Activated T-helper 2 cell treated with anti-CD3 and anti-CD28 coated beads, Interferon-gamma antibody, Interleukin-2, Interleukin-4, amounts not matched to agents 10 μg/mL and 5 μg/mL and 100 μg/mL, durations not matched to agents 14 hours and 24 hours and 36 hours (primary cell): ENCODE data around the gene TREM1. TPM values are rescaled to one million over a fixed set of nuclear protein-coding genes. Genes with fewer than 3 reads are reported as not detected.
"Not testable (repeated sequence)": the region's sequence is repeated elsewhere in the genome, so short reads cannot be mapped to it uniquely, and the experiment has no call there.

Experiments used
- DNase-seq: peaks from one replicate; pipeline ENCODE4 v3.0.0; 2021; ENCODE audit warnings: low spot score
- H3K27ac Mint-ChIP-seq: one replicate; pipeline ENCODE4 v1.8.0; 2021; ENCODE audit warnings: mixed read lengths
- H3K27me3 Mint-ChIP-seq: one replicate; pipeline ENCODE4 v1.8.0; 2021; ENCODE audit warnings: low read depth, mixed read lengths
- H3K36me3 Mint-ChIP-seq: one replicate; pipeline ENCODE4 v1.8.0; 2021; ENCODE audit warnings: low read depth, mixed read lengths
- H3K4me1 Mint-ChIP-seq: one replicate; pipeline ENCODE4 v1.8.0; 2021; ENCODE audit warnings: low read depth, mixed read lengths
- H3K4me3 Mint-ChIP-seq: one replicate; pipeline ENCODE4 v1.8.0; 2021; ENCODE audit warnings: low read depth, mild to moderate bottlenecking, moderate library complexity, mixed read lengths
- H3K9me3 Mint-ChIP-seq: one replicate; pipeline ENCODE4 v1.8.0; 2021; ENCODE audit warnings: mixed read lengths
- intact Hi-C: fragments of 100-400 bp; cut with micrococcal nuclease; formaldehyde crosslinking; loops from one replicate; pipeline ENCODE4 v1.15.1; 2023
- total RNA-seq: library from RNA; stranded (reverse); gene quantifications from 2 replicates; pipeline ENCODE4 v1.2.3, GENCODE V29; 2022

Gene TREM1
- total RNA-seq, 1 donor from 2014 or later = not detected

DNA sequence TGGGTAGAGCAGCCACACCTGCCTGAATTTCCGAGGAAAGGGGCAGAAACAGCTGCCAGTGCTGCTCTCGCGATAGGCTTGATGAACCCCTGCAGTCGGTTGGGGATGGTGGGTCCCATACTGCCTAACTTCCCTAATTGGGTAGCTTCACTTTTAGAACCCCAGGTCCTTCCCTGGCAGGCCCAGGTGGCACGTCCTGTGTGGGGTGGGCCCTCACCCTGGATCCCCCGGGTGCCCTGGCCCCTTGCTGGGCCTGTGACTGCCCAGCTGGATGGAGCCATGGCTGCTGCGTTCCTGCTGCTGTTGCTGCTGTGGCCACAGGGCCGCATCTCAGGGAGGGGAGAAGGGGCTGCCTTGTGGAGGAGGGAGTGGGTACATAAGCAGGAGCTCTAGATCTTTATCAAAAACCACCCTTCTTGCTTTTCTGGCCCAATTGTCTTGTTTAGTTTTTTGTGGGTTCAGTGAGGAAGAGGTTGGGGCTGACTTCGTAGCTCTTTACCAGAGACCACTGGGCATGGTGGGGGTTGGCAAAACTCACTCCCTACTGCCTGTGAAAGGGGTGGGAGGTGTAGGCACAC is 39.1 kb downstream of the TREM1 start:
- no peak overlapping the region for H3K4me3 Mint-ChIP-seq

DNA sequence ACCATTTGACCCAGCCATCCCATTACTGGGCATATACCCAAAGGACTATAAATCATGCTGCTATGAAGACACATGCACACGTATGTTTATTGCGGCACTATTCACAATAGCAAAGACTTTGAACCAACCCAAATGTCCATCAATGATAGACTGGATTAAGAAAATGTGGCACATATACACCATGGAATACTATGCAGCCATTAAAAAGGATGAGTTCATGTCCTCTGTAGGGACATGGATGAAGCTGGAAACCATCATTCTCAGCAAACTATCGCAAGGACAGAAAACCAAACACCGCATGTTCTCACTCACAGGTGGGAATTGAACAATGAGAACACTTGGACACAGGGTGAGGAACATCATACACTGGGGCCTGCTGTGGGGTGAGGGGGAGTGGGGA is 40.0 kb downstream of the TREM1 start:
- H3K4me3 Mint-ChIP-seq, H3K36me3 Mint-ChIP-seq, H3K9me3 Mint-ChIP-seq, H3K4me1 Mint-ChIP-seq, DNase-seq, intact Hi-C loops, H3K27ac Mint-ChIP-seq: not testable (repeated sequence)
- peaks cover 24% of the 10 kb centered on the region for H3K27me3 Mint-ChIP-seq

More for the DNA sequence above, 39.1 kb downstream of the TREM1 start:
- H3K27ac Mint-ChIP-seq = no peak overlapping the region
- peaks cover 8% of the 10 kb centered on the region for H3K4me1 Mint-ChIP-seq
- intact Hi-C loops = no loop called here
- no peaks in the 10 kb centered on the region for H3K36me3 Mint-ChIP-seq
- no peak for DNase-seq
- H3K9me3 Mint-ChIP-seq = no peaks in the 10 kb centered on the region
- H3K27me3 Mint-ChIP-seq = peaks cover 21% of the 10 kb centered on the region

DNA sequence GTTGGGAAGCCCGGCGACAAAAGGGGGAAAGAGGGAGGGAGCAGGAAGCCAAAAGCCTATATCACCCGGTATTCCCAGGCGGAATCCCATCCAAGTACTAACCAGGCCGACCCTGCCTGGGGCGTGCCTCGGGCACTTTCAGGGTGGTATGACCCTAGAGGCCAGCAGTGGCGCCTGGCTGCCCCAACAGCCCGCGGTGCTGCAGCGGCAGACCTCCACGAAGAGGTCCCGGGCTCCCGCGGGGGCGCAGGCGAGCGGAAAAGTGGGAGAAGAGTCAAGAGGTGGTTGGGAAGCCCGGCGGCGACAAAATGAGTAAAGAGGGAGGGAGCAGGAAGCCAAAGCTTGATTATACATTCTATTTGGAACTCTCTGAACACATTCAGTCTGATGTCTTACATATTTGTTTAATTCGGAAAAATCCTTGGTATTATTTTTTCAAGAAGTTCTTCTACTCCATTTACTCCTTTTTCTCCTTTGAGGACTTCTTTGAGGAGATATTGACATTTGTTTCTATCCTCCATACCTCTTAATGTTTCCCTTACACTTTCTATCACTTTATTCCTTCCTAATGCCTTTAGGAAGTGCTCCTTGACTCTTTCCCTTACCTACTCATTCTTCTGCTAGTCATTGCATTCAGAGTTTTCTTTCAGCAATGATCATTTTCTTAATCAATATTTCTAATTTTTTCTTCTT is 46.9 kb downstream of the TREM1 start:
- Mint-ChIP-seq H3K27me3 (peaks cover 52% of the 10 kb centered on the region), H3K36me3 (no peaks in the 10 kb centered on the region), H3K27ac (no peak overlapping the region), H3K4me1 (no peaks in the 10 kb centered on the region), H3K4me3 (no peak overlapping the region), H3K9me3 (no peaks in the 10 kb centered on the region)
- no peak for DNase-seq
- intact Hi-C loops = no loop called here

DNA sequence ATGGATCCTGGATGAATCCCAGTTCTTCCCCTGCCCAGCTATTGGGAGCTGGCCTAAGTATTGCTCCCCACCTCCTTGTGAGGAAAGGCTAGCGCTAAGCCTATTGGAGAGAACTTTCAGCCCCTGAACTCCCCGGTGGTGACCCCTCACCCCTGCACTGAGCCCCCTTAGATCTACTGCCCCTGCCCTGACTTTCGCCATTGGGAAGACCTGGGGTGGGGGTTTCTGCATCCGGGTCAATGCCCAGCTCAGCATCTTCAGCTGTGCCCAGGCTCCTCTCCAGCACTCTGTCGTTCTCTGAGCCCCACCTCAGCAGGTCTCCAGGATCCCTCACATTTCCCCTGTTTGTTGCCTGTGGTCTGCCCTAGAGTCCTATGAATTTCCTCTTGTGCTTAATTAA is 49.4 kb downstream of the TREM1 start:
- intact Hi-C loops = no loop called here
- no peaks in the 10 kb centered on the region for H3K36me3 Mint-ChIP-seq
- no peaks in the 10 kb centered on the region for H3K4me1 Mint-ChIP-seq
- H3K27me3 Mint-ChIP-seq = peaks cover 44% of the 10 kb centered on the region
- H3K4me3 Mint-ChIP-seq = no peak overlapping the region
- DNase-seq = no peak
- H3K9me3 Mint-ChIP-seq = no peaks in the 10 kb centered on the region
- no peak overlapping the region for H3K27ac Mint-ChIP-seq

DNA sequence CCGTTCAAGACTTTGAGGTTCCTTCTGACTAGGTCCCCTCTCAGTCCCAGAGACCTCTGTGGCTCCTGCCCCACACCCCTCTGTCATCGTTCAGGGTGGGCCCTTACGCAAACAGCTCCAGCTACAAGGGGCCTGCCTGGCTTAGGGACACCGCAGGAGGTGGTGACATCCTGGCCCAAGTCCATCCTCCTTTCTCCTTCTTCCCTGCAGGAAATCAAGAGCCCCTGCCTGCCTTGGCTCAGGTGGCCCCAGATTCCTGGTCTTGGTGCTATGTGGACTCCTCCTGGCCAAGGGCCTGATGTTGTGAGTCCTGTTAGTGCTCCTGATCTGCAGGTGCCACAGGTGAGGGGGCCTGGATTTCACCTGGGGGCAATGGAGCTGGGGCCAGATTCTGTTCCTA is 50.2 kb downstream of the TREM1 start:
- DNase-seq = no peak
- Mint-ChIP-seq H3K9me3 (no peaks in the 10 kb centered on the region), H3K27ac (no peak overlapping the region), H3K4me3 (no peak overlapping the region), H3K27me3 (peaks cover 46% of the 10 kb centered on the region), H3K4me1 (no peaks in the 10 kb centered on the region), H3K36me3 (no peaks in the 10 kb centered on the region)
- intact Hi-C loops = no loop called here

DNA sequence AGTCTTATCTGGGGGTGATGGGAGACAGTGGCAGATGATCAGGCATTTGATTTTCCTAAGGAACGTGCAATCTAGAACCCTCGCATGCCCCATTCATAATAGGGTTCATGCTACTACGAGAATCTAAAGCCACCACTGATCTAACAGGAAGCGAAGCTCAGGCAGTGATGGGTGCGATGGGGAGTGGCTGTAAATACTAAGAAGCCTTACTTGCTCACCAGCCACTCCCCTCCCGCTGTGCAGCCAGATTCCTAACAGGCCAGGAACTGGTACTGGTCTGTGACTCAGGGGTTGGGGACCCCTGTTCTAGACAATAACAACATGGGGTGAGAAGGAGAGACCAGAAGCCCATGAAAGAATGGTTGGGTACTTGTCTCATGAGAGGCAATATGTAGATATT is 53.8 kb downstream of the TREM1 start:
- Mint-ChIP-seq H3K27me3 (peaks cover 29% of the 10 kb centered on the region), H3K9me3 (no peaks in the 10 kb centered on the region), H3K4me1 (no peaks in the 10 kb centered on the region), H3K4me3 (no peak overlapping the region), H3K27ac (no peak overlapping the region), H3K36me3 (no peaks in the 10 kb centered on the region)
- intact Hi-C loops = no loop called here
- no peak for DNase-seq

DNA sequence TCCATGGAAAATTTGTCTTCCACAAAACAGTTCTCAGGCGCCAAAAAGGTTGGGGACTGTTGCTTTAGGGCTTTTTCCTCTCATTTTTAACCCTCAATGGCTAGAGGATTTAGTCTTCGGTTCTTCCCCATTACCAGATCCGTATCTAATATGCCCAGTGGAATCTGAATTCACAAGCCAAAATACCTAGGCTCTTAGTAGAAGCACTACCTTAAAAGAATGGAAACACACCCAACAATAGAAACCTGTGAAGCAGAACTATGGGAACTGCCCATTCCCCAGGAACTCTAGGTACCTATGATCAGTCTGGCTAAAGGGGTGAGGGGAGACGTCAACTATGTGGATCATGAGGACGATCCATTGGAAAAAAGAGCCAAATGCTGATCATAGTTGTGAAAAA is 55.2 kb downstream of the TREM1 start:
- Mint-ChIP-seq H3K4me3 (no peak overlapping the region), H3K27me3 (peaks cover 29% of the 10 kb centered on the region), H3K27ac (no peak overlapping the region), H3K36me3 (no peaks in the 10 kb centered on the region), H3K4me1 (no peaks in the 10 kb centered on the region), H3K9me3 (no peaks in the 10 kb centered on the region)
- intact Hi-C loops = no loop called here
- DNase-seq = no peak

DNA sequence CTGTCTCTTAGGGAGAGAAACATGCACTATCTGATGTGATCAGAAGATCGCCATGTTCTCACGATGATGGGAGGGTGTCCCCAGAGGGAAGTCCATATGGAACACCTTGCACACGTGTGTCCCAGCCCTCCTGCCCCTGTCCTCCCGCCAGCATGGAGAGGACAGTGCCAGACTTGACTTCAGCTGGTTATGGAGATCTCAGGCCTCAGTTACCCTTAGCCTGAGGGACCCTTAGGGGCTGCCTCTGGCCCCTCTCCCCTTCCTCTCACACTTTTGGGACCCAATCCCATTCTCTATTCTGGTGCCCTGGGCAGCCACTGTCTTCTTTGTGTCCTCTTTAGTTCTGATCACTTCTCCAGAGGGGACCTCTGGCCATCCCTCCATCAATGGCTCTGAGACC is 56.8 kb downstream of the TREM1 start:
- no peaks in the 10 kb centered on the region for H3K9me3 Mint-ChIP-seq
- no peak overlapping the region for H3K27ac Mint-ChIP-seq

DNA sequence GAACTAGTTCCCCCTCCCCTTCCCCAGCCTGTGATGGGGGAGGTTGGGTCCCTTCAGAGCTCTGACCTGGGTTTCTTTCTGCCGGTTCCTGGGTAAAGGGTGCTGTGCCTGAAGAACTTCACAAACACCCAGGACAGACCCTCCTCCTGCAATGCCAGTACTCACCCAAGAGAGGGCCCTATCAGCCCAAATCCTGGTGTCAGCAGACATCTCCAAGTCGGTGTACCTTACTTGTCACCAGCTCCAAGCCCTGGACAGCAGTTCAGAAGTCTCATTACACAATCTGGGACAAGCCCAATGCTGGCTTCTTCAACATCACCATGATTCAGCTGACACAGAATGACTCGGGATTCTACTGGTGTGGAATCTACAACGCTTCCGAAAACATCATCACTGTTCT is 57.9 kb downstream of the TREM1 start:
- Mint-ChIP-seq H3K4me3 (no peak overlapping the region), H3K9me3 (no peaks in the 10 kb centered on the region), H3K36me3 (no peaks in the 10 kb centered on the region), H3K4me1 (no peaks in the 10 kb centered on the region), H3K27me3 (peaks cover 36% of the 10 kb centered on the region), H3K27ac (no peak overlapping the region)
- no peak for DNase-seq
- intact Hi-C loops = no loop called here

More for the DNA sequence above, 56.8 kb downstream of the TREM1 start:
- no peak for DNase-seq
- H3K27me3 Mint-ChIP-seq = peaks cover 31% of the 10 kb centered on the region
- no peak overlapping the region for H3K4me3 Mint-ChIP-seq
- no peaks in the 10 kb centered on the region for H3K36me3 Mint-ChIP-seq
- no peaks in the 10 kb centered on the region for H3K4me1 Mint-ChIP-seq
- intact Hi-C loops = no loop called here

DNA sequence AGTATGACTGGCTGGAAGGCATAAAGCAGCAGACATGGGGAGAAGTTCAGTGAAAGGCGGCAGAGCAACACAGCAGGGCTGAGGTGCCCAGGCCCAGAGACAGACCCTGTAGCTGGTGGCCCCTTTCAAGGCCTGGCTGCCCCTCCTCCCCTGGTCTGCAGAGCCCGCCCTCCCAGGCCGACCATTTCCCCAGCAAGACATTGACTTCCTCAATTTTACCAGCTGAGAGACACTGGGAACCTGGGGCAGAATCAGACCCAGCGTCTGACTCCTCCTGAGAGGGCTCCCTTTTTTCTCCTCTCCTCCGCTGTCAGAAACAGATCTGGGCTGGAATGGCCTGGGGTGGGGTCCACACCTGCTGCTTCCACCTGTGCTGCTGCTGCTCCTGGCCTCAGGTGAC is 58.4 kb downstream of the TREM1 start, which contains the start of gene TREML4:
Gene TREML4, plus strand, starts transcription at position 254 of the 400 bp plus-strand sequence. Its CDS starts 79 bp downstream, at position 333.
- DNase-seq = no peak
- H3K4me3 Mint-ChIP-seq = no peak within 1 kb of the TSS
- H3K36me3 Mint-ChIP-seq = no peaks in the 10 kb centered on the region
- no peak within 1 kb of the TSS for H3K27ac Mint-ChIP-seq
- H3K4me1 Mint-ChIP-seq = no peaks in the 10 kb centered on the region
- H3K9me3 Mint-ChIP-seq = no peaks in the 10 kb centered on the region
- peaks cover 36% of the 10 kb centered on the region for H3K27me3 Mint-ChIP-seq
- intact Hi-C loops = no loop called here

DNA sequence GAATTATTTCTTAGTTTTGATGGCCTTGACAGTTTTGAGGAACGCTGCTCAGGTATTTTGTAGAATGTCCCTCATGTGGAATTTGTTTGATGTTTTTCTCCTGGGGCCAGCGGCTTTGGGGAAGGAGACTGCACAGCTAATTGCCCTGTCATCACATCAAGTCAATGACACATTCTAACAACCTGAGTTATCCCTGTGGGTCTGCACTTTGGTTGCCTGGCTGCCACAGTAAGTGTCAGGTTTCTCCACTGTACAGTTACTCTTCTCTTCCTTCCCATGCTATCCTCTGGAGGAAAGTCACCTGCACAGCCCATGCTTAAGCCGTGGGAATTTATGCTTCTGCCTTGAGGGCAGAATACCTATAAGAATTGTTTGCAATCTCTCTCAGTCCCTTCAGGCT is 59.7 kb downstream of the TREM1 start:
- intact Hi-C loops = no loop called here
- H3K4me1 Mint-ChIP-seq = no peaks in the 10 kb centered on the region
- no peak overlapping the region for H3K27ac Mint-ChIP-seq
- no peak for DNase-seq
- H3K9me3 Mint-ChIP-seq = no peaks in the 10 kb centered on the region
- peaks cover 27% of the 10 kb centered on the region for H3K27me3 Mint-ChIP-seq
- no peak overlapping the region for H3K4me3 Mint-ChIP-seq
- no peaks in the 10 kb centered on the region for H3K36me3 Mint-ChIP-seq

DNA sequence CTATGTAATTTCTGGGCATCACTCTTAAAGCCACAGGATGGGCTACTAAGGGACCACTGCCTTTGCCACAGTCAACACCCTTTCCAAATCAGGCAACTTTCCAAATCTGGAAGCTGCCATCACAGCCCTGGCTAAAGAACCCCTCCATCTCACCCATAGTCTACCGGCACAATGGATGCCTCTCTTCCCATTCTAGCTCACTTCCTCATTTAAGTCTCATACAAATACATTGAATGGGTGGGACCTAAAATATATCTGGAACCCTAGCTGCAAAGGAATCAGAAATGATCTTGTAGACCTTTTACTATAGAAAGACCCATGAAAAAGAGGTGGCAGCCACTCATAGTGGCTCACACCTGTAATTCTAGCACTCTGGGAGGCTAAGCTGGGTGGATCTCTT is 61.7 kb downstream of the TREM1 start:
- intact Hi-C loops = no loop called here
- Mint-ChIP-seq H3K36me3 (no peaks in the 10 kb centered on the region), H3K27me3 (peaks cover 25% of the 10 kb centered on the region), H3K27ac (no peak overlapping the region), H3K4me1 (no peaks in the 10 kb centered on the region), H3K9me3 (no peaks in the 10 kb centered on the region), H3K4me3 (no peak overlapping the region)
- DNase-seq = no peak
